Measurements from ENCODE around the gene MSRB1.

GRCh38 chr16:1975432-1976215, 32.6 kb upstream of the MSRB1 start:
- TF ChIP-seq GATA3 (IDR thresholded peaks at IDR 0.05; ENCODE audit: low read depth, low read length), result no peak
- TF ChIP-seq GATA2 (IDR thresholded peaks at IDR 0.05; ENCODE audit: low read depth, low read length), result no peak

Measured in SH-SY5Y (cell line).